AG04449 (cell line): Measurements from ENCODE around the gene DEPDC1B.
"Not testable (repeated sequence)": the region's sequence is repeated elsewhere in the genome, so short reads cannot be mapped to it uniquely, and the experiment has no call there.

Source experiments
- CTCF ChIA-PET: fragments of 350-600 bp; formaldehyde crosslinking; extraction: SDS; loops from one replicate; lab custom pipeline; 2021; ENCODE audit warnings: antibody characterized with exemption; lab: Yijun Ruan, JAX
- POLR2A ChIA-PET: fragments of 400-600, 350-600 bp; formaldehyde crosslinking; extraction: SDS; loops from one replicate; lab custom pipeline; 2020; ENCODE audit warnings: antibody characterized with exemption, inconsistent platforms; lab: Yijun Ruan, JAX
- DNase-seq: peaks from one replicate; pipeline ENCODE4 v3.0.0-alpha.2; 2010; ENCODE audit warnings: low read depth, low spot score
- H3K4me3 ChIP-seq: 2 replicates; pipeline ENCODE4 v1.5.1; 2011; ENCODE audit warnings: low read depth, mild to moderate bottlenecking, control low read depth, low read length
- CTCF ChIP-seq: IDR thresholded peaks from one replicate; pipeline ENCODE4 v1.5.1; 2011; ENCODE audit warnings: mild to moderate bottlenecking, moderate library complexity, low read length, control low read depth, inconsistent platforms; ENCODE audit not compliant: insufficient read depth; ENCODE audit errors: missing control alignments

Gene DEPDC1B

GRCh38 chr5:60632153-60632552 is 67.8 kb downstream of the DEPDC1B start:
- no peak for DNase-seq
- H3K4me3 ChIP-seq = no peak overlapping the region
- POLR2A ChIA-PET = no interaction called here
- CTCF ChIA-PET = no interaction called here
- no peak for TF ChIP-seq CTCF

- CTCF ChIA-PET = no interaction called here
- H3K4me3 ChIP-seq = no peak overlapping the region
- POLR2A ChIA-PET = no interaction called here
Measured at GRCh38 chr5:60630836-60631235, 69.1 kb downstream of the DEPDC1B start.

GRCh38 chr5:60630179-60630578 is 69.8 kb downstream of the DEPDC1B start:
- CTCF ChIA-PET = no interaction called here
- POLR2A ChIA-PET = no interaction called here
- TF ChIP-seq CTCF = no peak
- no peak for DNase-seq
- no peak overlapping the region for H3K4me3 ChIP-seq

More at GRCh38 chr5:60630836-60631235, 69.1 kb downstream of the DEPDC1B start:
- no peak for TF ChIP-seq CTCF
- DNase-seq = no peak

- POLR2A ChIA-PET, H3K4me3 ChIP-seq, CTCF ChIA-PET, DNase-seq: not testable (repeated sequence)
Measured at GRCh38 chr5:60624875-60625274, 75.1 kb downstream of the DEPDC1B start.

- CTCF ChIA-PET, DNase-seq, H3K4me3 ChIP-seq, POLR2A ChIA-PET: not testable (repeated sequence)
Measured at GRCh38 chr5:60620752-60621151, 79.2 kb downstream of the DEPDC1B start.

GRCh38 chr5:60613826-60614225 is 86.1 kb downstream of the DEPDC1B start:
- DNase-seq = no peak
- ChIA-PET POLR2A (no interaction called here), CTCF (no interaction called here)

GRCh38 chr5:60611099-60611740 is 88.7 kb downstream of the DEPDC1B start:
- POLR2A ChIA-PET = no interaction called here
- no peak for TF ChIP-seq CTCF
- CTCF ChIA-PET = no interaction called here
- H3K4me3 ChIP-seq = no peak overlapping the region
- no peak for DNase-seq

More at GRCh38 chr5:60613826-60614225, 86.1 kb downstream of the DEPDC1B start:
- no peak for TF ChIP-seq CTCF
- no peak overlapping the region for H3K4me3 ChIP-seq
